Sigmoid colon (tissue), 3 donors: ENCODE results near the gene RAD51AP2.

ENCODE experiments used
- CTCF ChIP-seq, 4 experiments: fragments of 450-650 bp in 3 of 4; fragments of 200-600 bp in 1 of 4; IDR thresholded peaks; one replicate each; pipeline ENCODE4 v1.5.1; 2016 to 2019; ENCODE audit warnings: antibody characterized with exemption in 4 of 4, mild to moderate bottlenecking in 3 of 4, moderate library complexity in 2 of 4
- POLR2A ChIP-seq, 2 donors: fragments of 450-650 bp; IDR thresholded peaks; one replicate each; pipeline ENCODE4 v1.6.1; 2016; ENCODE audit warnings: antibody characterized with exemption in 2 of 2, mild to moderate bottlenecking in 2 of 2, moderate library complexity in 2 of 2

DNA sequence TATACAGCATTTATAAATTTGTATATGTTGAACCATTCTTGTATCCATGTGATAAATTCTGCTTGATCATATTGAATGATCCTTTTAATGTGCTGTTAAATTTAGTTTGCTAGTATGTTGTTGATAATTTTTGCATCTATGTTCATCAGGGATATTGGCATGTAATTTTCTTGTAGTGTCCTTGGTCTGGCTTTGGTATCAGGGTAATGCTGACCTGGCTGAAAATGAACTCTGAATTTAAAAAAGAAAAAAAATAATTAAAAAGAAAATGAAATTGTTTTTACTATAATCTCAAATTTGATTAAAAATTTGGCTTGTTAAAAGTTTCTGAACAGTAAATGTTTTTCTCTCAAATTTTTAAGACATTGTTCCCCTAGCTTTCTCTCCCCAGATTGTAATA is 46.3 kb downstream of the RAD51AP2 start:
- TF ChIP-seq POLR2A (IDR thresholded peaks at IDR 0.05) (no peak), CTCF (IDR thresholded peaks at IDR 0.05) (no peak)
